ENCODE data around the gene FICD.

- TF ChIP-seq, protein P1, sequence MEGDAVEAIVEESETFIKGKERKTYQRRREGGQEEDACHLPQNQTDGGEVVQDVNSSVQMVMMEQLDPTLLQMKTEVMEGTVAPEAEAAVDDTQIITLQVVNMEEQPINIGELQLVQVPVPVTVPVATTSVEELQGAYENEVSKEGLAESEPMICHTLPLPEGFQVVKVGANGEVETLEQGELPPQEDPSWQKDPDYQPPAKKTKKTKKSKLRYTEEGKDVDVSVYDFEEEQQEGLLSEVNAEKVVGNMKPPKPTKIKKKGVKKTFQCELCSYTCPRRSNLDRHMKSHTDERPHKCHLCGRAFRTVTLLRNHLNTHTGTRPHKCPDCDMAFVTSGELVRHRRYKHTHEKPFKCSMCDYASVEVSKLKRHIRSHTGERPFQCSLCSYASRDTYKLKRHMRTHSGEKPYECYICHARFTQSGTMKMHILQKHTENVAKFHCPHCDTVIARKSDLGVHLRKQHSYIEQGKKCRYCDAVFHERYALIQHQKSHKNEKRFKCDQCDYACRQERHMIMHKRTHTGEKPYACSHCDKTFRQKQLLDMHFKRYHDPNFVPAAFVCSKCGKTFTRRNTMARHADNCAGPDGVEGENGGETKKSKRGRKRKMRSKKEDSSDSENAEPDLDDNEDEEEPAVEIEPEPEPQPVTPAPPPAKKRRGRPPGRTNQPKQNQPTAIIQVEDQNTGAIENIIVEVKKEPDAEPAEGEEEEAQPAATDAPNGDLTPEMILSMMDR (IDR thresholded peaks at IDR 0.05) = no peak
- TF ChIP-seq POLR2A (IDR thresholded peaks at IDR 0.05; ENCODE audit: low read length) (no peak), RFX5 (IDR thresholded peaks at IDR 0.05) (no peak), REST (IDR thresholded peaks at IDR 0.05) (no peak), PHF8 (IDR thresholded peaks at IDR 0.05; ENCODE audit: borderline replicate concordance, low read depth) (no peak), MAFK (IDR thresholded peaks at IDR 0.05; ENCODE audit: partially characterized antibody) (no peak), EHMT2 (IDR thresholded peaks at IDR 0.05; ENCODE audit: low read depth) (no peak), USF2 (IDR thresholded peaks at IDR 0.05) (no peak), RAD21 (conservative IDR thresholded peaks at IDR 0.05 in 1 of 2, IDR thresholded peaks at IDR 0.05 in 1 of 2) (no peak), RCOR1 (IDR thresholded peaks at IDR 0.05; ENCODE audit: low read depth, low read length) (no peak), MAZ (IDR thresholded peaks at IDR 0.05; ENCODE audit: borderline replicate concordance, low read depth, low read length) (no peak)
Measured at GRCh38 chr12:108498136-108498535, 16.9 kb upstream of the FICD start.

Measured in A549 (cell line).